GM19025 (cell line): ENCODE measurements around the gene SLC46A2.

Experiments used
- ATAC-seq: cut with Tn5 transposase; IDR thresholded peaks from one replicate; pipeline ENCODE4 v1.9.1; 2021; ENCODE audit warnings: mild to moderate bottlenecking, low read depth, moderate library complexity; ENCODE audit not compliant: unreplicated experiment

Gene SLC46A2, protein sequence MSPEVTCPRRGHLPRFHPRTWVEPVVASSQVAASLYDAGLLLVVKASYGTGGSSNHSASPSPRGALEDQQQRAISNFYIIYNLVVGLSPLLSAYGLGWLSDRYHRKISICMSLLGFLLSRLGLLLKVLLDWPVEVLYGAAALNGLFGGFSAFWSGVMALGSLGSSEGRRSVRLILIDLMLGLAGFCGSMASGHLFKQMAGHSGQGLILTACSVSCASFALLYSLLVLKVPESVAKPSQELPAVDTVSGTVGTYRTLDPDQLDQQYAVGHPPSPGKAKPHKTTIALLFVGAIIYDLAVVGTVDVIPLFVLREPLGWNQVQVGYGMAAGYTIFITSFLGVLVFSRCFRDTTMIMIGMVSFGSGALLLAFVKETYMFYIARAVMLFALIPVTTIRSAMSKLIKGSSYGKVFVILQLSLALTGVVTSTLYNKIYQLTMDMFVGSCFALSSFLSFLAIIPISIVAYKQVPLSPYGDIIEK

DNA sequence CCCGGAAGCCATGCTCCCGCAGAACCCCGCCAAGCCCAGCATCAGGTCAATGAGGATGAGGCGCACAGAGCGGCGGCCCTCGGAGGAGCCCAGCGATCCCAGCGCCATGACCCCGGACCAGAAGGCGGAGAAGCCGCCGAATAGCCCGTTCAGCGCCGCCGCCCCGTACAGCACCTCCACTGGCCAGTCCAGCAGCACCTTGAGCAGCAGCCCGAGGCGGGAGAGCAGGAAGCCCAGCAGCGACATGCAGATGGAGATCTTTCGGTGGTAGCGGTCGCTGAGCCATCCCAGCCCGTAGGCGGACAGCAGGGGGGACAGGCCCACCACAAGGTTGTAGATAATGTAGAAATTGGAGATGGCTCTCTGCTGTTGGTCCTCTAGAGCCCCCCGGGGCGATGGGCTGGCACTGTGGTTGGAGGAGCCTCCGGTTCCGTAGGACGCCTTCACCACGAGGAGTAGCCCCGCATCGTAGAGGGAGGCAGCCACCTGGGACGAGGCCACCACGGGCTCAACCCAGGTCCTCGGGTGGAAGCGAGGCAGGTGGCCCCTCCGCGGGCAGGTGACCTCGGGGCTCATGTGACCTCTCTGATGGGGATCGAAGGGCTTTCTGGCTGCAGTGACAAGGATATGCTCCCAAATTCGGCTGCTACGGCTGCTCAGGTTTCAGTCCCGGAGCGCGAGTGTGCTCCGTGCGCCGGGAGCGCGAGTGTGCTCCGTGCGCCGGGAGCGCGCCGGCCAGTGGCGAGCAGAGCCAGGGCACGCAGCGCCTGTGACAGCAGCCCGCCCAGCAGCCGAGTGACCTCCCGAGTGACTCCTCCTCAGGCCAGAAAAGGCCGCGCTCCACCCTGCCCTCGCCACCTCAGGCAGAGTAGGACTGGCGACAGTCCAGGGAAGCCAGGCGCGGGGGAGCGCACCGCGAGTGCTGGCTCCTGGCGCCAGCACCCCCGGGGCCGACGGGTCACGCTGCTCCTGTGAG is at the start of gene SLC46A2:
TSS of gene SLC46A2 (minus strand) at position 771 of the 976 bp plus-strand sequence. CDS start at position 576, 195 bp downstream.
- no peak for ATAC-seq

DNA sequence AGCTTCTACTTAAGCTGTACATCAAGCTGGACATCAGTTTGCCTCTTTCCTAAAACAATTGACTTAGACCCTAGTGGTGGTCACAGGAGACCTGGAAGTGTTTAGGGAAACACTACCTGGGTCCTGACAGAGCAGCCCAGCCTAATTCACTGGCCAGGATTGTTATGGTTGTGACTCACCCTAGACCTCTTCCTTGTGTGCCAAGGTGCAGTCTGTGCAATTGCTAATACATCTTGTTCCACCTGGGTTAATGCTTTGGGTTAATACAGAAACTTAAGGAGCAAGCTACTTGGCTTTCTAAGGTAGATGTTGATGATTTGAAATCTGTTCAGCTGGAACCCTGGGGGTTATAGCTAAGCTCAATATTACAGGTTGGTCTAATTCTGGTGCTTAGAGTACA is 48.7 kb upstream of the SLC46A2 start:
- no peak for ATAC-seq

DNA sequence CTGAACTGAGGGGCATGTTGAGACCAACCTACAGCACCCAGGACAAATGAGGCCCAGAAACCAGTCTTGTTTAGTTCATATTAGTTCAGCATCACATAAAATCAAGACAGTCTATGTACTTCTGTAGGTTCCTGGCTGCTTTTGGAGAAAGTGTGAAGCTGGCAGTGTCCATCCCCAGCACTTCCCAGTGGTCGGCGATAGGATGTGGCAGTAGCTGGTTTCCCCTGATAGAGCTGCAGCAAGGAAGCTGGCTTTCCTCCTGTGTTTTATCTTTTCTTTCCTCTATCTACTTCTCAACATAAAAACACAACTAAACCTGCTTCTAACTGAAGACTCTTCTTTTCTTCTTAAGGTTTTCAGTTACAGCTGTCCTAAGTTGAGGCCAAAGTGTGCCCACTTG is 43.0 kb upstream of the SLC46A2 start:
- ATAC-seq, result no peak

DNA sequence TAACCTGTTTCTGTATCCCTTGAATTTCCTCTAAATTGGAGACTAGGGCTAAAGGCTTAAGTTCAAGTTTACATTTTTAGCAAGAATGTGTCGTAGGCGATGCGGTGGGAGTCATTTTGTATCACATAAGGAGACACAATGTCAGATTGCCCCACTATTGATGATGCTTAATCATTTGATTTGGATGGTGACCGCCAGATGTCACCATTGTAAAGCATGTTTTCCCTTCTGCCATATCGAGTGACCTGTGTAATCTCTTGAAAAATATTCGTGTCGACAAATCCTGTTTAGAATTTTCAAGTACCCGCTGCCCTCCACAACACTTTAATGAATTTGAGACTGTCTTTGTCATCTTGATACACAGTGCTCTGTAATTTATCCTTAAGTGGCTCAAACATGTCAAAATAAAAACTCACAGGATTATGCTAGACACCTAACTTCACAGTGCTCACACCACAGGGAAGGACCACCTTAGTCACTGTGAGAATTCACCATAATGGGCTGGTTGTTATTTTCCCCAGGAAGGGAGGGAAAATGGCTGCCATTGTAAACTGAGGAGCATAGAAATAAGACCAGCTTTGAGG is 34.5 kb upstream of the SLC46A2 start:
- no peak for ATAC-seq

DNA sequence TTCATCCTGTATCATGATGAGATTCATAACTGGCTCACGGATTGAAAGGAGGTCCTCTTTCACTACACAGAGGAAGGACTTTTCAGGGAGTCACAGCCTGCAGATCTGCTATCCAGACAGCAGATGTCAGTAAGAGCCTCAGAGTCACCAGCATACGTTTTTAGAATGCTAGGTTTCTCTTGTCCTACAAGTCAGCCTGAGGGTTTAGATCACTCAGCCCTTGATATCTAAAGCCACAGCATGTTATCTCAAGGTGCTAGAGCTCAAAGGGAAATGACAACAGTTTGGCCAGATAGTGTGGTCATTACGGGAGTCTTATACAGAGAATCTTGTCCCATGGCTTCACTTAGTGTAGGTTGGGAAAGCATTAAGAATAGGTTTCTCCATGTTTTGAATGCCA is 30.9 kb upstream of the SLC46A2 start:
- no peak for ATAC-seq

DNA sequence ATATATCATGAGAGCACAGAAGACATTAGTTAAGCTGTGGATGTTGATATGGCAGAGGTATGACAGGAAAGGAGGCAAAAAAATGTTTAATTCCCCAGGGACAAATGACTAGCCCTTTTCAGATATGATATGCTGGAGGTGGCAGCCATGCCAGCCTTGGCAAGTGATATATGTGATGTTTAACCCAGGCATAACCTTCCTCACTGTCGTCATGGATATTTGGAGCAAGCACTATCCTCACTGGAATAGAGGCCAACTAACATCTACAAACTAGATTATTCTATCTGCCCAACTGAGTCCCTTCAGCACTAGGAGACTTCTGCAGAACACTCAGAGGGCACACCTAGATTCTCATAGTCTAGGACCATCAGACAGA is 27.3 kb upstream of the SLC46A2 start:
- no peak for ATAC-seq

DNA sequence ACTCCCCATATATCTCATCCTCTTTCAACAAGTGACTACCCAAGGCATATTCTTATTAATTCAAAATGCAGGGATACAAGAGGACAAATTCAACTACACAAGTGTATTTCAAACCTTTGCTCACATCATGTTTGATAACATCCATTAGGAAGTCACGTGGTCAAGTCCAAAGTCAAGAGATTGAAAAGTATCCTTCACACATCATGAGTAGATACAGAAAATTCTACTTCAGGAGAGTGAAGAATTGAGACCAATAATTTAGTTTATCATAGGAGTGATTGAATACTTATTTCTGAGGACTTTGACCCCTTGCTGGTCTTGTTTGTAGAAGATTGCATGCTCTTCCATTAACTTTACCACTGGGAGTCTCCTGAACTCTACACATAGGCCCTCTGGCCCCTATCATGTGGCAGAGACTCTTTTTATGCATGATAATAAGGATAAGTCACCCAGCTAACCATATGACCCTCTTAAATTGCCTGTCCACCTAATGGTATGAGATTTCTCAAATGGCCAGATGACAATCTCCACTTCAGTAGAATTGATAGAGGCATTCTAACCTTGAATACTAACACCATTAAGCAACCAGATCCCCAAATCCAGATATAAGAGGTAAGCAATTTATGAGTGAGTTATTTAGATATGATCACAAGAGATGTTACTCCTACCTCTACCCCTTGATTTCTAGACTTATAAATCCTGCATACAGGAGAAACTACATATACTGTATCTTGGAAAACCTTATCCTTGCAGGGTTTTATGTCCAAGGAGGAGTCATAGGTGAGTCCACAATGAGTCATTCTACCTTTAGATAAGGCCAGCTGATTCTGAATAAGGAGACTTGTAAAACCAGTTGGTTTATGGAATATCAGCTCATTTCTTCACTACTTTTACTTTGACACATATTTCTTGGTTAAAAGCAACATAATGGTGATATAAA is 26.6 kb upstream of the SLC46A2 start:
- no peak for ATAC-seq

DNA sequence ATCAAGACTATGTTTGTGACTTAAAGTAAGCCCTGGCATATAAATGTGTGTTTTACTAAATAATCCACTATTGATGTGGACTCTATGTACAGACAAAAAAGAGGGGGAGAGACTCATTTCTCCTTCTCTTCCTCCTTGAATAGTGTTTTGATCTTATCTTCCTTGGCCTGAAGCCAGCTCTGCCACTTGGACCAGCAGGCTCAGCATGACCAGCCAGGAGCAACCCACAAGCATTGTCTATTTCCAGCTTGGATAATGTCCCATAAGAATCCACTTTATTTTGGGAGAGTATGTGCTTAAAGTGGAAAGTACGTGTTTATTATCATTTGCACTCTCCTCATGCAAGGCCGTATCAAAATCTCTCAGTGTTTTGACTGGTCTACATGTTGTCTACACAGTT is 23.8 kb upstream of the SLC46A2 start:
- ATAC-seq, result no peak

DNA sequence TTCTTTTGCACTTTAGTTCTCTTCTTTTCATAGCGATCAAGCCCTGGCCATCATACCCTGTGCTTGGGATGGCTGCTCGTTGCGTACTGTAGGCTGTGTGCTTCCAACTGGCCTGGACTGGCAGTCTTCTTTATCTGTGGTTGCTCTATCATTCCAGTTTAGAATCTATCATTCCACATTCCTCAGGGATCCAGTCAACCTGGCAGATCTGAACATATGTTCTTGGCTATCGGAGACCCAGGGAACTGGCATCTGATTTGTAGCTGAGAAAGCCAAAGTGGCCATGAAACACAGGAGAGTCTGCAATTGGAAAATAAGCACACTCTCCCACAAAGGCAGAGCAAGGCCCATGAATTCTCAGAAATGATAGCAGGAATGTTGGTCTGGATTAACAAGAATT is 22.6 kb upstream of the SLC46A2 start:
- ATAC-seq, result no peak

DNA sequence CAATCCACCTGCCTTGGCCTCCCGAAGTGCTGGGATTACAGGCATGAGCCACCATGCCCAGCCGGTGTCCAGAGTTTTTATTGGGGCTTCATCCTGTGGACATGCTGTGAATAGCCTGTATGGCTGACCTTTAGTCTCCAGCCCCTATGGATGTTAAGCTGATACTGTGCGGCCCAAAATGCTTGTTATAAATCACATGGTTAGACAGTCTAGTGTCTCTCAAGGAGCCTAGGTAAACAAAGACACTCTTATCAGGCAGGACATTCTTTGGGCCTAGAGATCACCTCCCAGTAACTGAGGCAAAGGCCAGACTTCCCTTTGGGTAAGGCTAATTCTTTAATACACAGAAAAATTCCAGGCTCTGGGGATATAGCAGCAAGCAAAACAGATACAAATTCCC is 22.0 kb upstream of the SLC46A2 start:
- ATAC-seq, result no peak

DNA sequence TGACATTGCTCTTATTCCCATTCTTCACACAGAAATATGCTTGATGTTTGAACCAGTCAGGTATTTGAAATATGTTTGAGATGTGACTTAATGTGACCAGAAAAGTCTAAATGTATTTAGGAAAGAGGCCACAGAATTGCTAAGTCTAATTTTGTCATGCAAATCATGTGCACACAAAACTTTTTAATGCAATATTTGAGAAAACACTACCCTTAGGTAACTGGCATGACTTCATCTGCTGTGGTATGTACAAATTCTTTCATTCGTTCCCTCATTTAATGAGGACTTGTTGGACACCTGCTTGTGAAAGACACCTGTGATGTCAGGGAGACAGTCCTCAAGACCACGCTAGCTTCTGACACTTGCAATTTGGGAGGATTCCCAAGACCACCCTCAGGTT is 21.1 kb upstream of the SLC46A2 start:
- no peak for ATAC-seq

DNA sequence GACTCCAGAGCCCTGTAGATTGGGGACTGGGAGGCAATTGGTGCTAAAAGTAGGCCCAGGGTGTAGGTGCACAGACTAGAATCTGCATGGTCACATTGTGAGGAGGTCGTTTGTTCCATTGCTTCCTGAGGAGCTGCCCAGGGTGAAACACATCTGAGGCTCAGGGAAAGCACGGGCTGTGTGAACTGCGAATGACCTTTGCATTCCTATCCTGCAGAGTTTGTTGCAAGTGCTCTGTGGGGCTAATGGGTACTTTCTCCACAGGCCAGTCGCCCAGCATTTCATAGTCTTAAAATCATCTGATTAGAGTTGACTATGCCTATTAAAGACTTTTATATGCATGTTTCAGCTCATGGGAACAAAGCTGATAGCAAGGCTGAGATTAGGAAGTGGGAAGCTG is 14.4 kb upstream of the SLC46A2 start:
- no peak for ATAC-seq

DNA sequence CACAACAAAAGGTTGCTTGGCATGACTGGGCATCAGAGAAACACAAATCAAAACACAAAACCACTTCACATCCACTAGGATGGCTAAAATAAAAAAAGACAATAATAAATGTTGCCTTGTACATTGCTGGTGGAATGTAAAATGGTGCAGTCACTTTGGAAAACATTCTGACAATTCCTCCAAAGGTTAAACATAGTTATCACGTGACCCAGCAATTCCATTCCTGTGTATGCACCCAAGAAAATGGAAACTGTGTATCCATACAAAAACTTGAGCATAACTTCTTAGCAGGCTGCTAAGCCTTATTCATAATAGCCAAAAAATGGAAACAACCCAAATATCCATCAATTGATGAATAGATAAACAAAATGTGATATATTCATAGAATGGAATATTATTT is 10.2 kb upstream of the SLC46A2 start:
- ATAC-seq, result no peak

DNA sequence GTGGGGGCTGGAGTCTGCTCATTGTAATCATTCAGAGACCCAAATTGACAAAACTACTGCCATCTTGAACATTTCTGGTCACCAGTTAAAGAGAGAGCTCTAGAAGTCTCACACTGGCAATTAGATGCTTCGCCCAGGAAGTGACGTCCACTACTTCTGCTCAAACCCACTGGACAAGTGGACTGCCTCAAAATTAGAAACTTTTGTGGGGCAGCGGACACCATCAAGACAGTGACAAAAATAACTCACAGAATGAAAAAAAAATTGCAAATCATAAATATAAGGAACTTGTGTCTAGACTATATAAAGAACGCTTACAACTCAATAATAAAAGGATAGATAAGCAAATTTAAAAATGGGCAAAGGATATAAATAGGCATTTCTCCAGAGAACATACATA is 9.8 kb upstream of the SLC46A2 start:
- ATAC-seq, result no peak

DNA sequence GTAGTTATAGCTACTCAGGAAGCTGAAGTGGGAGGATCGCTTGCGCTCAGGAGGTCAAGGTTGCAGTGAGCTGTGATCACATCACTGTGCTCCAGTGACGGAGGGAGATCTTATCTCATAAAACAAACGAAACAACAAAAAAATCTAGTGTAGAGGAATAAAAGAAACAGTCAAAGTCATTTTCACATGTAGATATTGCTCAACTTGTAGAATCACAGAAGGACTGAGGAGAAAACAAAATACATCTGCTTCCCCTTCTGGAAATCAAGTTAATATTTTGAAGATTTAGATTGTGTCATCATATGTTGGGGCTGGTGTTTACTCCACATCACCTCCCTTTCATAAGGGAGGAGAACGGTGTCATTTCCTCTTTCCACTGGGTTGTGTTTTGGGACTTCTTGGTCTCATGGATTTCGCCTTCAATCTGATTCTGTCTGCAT is 8.2 kb upstream of the SLC46A2 start:
- no peak for ATAC-seq

DNA sequence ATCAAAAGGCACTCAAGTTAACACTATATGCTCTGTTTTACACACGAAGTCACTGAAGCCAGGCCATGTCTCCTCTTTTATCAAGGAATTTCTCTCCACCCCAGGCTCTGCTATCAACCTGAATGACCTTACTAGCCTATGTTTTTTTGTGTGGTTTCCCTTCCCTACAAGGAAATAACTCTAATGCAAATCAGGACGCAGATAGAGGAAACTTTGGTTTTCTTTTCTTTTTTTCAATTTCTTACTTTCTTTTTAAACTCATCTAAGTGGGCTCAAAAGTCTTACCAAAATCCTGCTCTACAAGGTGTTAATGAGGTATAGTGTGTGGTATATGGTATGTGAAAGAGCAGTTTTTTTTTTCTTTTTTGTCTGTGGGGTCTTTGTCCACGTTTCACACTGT is 5.5 kb upstream of the SLC46A2 start:
- no peak for ATAC-seq

DNA sequence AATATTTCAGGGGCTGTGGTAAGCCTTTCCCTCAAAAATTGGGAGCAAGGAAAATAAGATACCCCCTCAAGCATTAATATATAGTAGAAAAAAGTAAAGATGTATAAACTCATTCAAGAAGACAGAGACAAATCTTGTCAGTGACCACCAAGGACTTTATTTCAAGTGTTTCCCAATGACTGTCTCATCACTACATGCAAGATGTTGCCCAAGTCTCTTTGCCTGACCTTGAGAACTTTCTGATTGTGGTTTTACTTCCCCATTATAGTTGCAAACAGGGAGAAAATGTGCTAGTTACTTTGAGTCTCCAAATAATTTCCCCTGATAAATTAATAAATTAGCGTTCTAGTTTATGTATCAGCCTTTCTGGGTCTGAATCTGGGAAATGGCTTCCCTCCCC is 4.0 kb upstream of the SLC46A2 start:
- ATAC-seq, result no peak

DNA sequence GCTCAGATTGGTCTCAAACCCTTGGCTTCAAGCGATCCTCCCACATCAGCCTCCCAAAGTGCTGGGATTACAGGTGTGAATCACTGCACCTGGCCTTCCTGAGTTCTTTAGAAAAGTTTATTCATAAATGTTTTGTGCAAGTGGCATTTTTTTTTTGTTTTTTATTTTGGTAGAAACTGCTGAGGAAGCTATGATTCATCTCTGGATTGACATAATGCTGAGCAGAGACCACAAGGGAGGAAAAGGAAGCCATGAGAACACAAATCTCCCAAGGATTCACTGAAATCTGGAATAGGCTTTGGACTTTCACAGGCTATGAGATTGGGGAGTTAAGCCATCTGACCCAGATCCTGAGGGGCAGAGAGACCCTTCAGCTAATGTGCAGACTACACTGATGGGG is 3.4 kb upstream of the SLC46A2 start:
- ATAC-seq, result no peak

DNA sequence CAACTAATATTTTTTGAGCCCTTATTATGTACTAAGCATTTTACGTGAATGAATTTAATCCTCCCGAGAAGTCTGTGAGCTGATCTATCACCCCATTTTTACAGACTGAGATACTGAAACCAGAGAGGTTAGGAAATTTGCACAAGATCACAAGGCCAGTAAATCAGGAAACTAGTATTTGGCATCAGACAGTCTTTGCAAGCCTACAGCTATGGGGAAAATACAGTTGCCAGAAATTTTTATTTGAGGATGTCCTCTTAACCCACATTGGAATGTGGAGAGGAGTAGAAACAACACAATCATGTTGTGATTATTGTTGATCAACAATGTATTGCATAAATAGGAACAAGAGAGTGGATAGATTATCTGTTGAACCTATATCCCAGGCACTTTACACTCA is 2.3 kb upstream of the SLC46A2 start:
- no peak for ATAC-seq

DNA sequence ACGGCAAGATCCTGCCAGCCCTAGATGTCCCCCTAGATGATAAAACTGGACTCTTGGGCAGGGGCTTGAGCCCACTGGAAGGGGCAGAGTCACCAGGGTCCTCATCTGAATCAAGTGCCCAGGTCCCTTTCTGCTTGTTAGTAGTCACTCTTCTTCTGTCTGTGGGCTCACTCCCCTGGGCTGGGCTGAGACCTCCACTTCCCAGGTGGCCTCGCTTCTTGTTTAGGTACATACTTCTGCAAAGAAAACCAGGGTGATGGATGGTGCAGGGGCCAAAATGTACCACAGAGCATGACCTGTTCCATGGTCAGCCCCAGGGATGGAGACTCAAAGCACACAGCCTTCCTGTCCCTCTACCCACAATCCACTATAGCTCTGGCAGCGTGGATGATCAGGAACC is 845 bp upstream of the SLC46A2 start:
- no peak for ATAC-seq
